Upper lobe of right lung (tissue), 1 donor: ENCODE measurements around the gene TMPRSS9. TPM values are rescaled to one million over a fixed set of nuclear protein-coding genes. Genes with fewer than 3 reads are reported as not detected.
"Not testable (repeated sequence)": the region's sequence is repeated elsewhere in the genome, so short reads cannot be mapped to it uniquely, and the experiment has no call there.

ENCODE experiments used
- ATAC-seq: fragments of 200-7000 bp; cut with Tn5 transposase; one replicate; pipeline ENCODE4 v1.9.1; 2020; ENCODE audit warnings: mild to moderate bottlenecking, moderate library complexity
- DNase-seq: peaks from one replicate; pipeline ENCODE4 v3.0.0-alpha.2; 2020
- H3K27ac ChIP-seq: fragments of 200-600 bp; one replicate; pipeline ENCODE4 v1.8.0; 2022
- H3K27me3 ChIP-seq: fragments of 200-600 bp; one replicate; pipeline ENCODE4 v1.8.0; 2022; ENCODE audit warnings: mild to moderate bottlenecking
- H3K36me3 ChIP-seq: fragments of 200-600 bp; one replicate; pipeline ENCODE4 v1.8.0; 2022
- H3K4me1 ChIP-seq: fragments of 200-600 bp; one replicate; pipeline ENCODE4 v1.8.0; 2022
- H3K4me3 ChIP-seq: fragments of 200-600 bp; one replicate; pipeline ENCODE4 v1.8.0; 2022; ENCODE audit warnings: mild to moderate bottlenecking
- H3K9me3 ChIP-seq: fragments of 200-600 bp; one replicate; pipeline ENCODE4 v1.8.0; 2022
- intact Hi-C: fragments of 100-400 bp; cut with DNase I; formaldehyde crosslinking; loops from one replicate; pipeline ENCODE4 v1.11.0; 2022
- total RNA-seq: library from RNA; stranded (reverse); fragmentation: NEBNext Ultra II Directional; extraction: Animal tissue kit (Norgen Biotek cat#: 25700); gene quantifications from one replicate; pipeline ENCODE4 v1.2.1, GENCODE V29; 2021
- TF ChIP-seq, protein P1 (sequence below): fragments of 200-600 bp; IDR thresholded peaks from one replicate; pipeline ENCODE4 v1.8.0; 2022; ENCODE audit warnings: antibody characterized with exemption
- donor health status: DM: no; HTN: yes; CAD: no; lungs with severe emphysema.

TMPRSS9 gene
- total RNA-seq, 1 donor from 2014 or later = not detected

DNA sequence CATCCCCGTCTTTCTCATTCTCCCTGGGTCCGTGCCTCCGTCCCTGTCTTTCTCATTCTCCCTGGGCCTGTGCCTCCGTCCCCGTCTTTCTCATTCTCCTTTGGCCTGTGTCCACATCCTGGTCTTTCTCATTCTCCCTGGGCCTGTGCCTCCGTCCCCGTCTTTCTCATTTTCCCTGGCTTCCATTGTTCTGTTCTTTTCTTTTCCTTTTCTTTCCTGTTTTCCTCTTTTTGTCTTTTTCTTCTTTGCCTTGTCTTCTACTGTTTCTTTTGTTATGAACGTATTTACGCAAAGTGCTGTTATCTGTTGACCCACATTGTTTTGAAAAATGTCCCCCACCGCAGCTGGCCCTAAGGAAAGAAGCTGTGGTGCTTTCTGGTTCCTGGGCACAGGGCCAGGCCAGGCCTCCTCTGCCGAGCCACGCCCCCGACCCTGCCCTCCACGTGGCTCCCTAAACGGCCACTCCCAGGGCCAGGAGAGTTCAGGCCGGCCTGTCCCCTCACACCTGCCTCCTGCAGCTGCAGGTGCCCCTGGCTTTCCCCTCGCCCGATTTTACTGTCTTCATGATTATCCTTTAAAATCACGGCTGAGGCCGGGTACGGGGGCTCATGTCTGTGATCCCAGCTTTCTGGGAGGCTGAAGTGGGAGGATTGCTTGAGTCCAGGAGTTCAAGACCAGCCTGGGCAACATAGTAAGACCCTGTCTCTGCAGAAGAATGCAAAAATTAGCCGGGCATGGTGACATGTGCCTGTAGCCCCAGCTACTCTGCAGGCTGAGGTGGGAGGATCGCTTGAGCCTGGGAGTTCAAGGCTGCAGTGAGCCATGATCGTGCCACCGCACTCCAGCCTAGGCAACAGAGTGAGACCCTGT lies 14.0 kb upstream of the TMPRSS9 start:
- peak; percentile 71 for ATAC-seq

DNA sequence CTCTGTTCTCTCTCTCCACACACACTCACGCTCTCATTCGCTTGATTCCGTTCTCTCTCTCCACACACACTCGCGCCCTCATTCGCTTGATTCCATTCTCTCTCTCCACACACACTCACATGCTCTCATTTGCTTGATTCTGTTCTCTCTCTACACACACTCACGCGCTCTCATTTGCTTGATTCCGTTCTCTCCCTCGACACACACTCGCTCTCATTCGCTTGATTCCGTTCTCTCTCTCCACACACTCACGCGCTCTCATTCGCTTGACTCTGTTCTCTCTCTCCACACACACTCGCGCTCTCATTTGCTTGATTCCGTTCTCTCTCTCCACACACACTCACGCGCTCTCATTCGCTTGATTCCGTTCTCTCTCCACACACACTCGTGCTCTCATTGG lies 10.2 kb upstream of the TMPRSS9 start:
- H3K36me3 ChIP-seq = peaks cover 11% of the 10 kb centered on the region
- H3K27ac ChIP-seq, H3K4me3 ChIP-seq, H3K9me3 ChIP-seq, H3K4me1 ChIP-seq, DNase-seq, intact Hi-C loops, ATAC-seq, H3K27me3 ChIP-seq: not testable (repeated sequence)

More for the DNA sequence above, 14.0 kb upstream of the TMPRSS9 start:
- Histone ChIP-seq H3K36me3 (peaks cover 5% of the 10 kb centered on the region), H3K27me3 (no peaks in the 10 kb centered on the region), H3K4me3 (no peak overlapping the region), H3K27ac (no peak overlapping the region), H3K4me1 (no peaks in the 10 kb centered on the region), H3K9me3 (no peaks in the 10 kb centered on the region)
- intact Hi-C loops = no loop called here
- DNase-seq = no peak
- TF ChIP-seq, protein P1, sequence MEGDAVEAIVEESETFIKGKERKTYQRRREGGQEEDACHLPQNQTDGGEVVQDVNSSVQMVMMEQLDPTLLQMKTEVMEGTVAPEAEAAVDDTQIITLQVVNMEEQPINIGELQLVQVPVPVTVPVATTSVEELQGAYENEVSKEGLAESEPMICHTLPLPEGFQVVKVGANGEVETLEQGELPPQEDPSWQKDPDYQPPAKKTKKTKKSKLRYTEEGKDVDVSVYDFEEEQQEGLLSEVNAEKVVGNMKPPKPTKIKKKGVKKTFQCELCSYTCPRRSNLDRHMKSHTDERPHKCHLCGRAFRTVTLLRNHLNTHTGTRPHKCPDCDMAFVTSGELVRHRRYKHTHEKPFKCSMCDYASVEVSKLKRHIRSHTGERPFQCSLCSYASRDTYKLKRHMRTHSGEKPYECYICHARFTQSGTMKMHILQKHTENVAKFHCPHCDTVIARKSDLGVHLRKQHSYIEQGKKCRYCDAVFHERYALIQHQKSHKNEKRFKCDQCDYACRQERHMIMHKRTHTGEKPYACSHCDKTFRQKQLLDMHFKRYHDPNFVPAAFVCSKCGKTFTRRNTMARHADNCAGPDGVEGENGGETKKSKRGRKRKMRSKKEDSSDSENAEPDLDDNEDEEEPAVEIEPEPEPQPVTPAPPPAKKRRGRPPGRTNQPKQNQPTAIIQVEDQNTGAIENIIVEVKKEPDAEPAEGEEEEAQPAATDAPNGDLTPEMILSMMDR = no peak

DNA sequence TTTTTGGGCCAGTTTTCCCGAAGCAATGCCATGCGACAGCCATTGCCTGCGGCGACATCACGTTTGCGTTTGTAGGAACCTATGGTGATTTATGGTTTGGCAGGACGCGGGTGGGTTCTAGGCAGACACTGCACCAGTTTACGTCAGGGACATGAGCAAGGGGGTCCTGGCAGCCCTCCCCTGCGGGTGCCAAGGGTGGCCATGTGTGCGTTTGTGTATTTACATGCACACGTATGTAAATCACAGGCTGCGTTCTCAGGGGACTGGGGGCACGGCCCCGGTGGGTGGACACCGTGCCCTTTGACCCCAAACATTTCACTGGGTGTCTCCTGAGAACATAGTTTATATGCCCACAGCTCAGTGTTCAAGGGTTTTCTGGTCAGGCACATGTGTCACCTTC lies 9.4 kb upstream of the TMPRSS9 start:
- no peak for ATAC-seq
- Histone ChIP-seq H3K36me3 (peaks cover 11% of the 10 kb centered on the region), H3K27ac (no peak overlapping the region), H3K9me3 (no peaks in the 10 kb centered on the region), H3K4me3 (no peak overlapping the region), H3K4me1 (no peaks in the 10 kb centered on the region), H3K27me3 (no peaks in the 10 kb centered on the region)
- DNase-seq = no peak
- TF ChIP-seq, protein P1 = no peak
- intact Hi-C loops = no loop called here

DNA sequence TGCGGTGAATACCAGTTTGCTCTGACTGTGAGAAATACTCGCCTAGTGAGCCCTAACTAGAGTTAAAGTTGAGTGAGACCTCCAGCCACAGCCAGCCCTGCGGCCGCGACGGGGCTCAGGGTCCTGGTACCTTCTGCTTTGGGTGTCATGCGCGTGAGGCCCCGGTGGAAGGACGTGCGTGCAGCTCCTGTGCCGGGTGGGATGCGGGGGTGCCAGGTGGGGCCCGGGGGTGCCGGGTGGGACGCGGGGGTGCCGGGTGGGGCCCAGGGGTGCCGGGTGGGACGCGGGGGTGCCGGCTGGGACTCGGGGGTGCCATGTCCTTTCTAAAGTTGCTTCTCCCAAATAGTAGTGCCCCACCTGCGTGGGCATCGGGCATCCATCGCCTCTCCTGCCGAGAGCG lies 8.5 kb upstream of the TMPRSS9 start:
- Histone ChIP-seq H3K9me3 (no peaks in the 10 kb centered on the region), H3K36me3 (peaks cover 11% of the 10 kb centered on the region), H3K27ac (no peak overlapping the region), H3K4me1 (no peaks in the 10 kb centered on the region), H3K27me3 (no peaks in the 10 kb centered on the region), H3K4me3 (no peak overlapping the region)
- intact Hi-C loops = no loop called here
- no peak for DNase-seq
- no peak for ATAC-seq
- TF ChIP-seq, protein P1 = no peak

DNA sequence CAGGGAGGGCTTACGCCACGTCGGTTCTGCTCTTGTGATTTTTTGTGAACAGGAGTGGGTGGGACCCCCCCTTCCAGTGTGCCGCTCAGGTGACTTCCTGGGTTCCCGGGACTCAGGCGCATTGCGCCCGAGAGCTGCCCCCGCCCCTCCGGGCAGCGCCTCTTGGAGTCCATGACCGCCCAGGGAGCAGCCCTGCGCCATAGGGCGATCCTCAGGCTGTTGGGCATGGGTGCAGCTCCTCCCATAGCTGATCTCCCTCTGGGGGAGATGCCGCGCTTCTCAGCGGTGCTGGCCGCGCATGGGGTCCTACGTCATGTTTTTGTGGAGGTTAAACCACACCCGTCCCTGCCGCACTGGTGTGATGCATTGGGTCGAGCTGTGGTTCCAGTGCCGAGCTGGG lies 7.9 kb upstream of the TMPRSS9 start:
- H3K36me3 ChIP-seq = peaks cover 11% of the 10 kb centered on the region
- no peaks in the 10 kb centered on the region for H3K27me3 ChIP-seq
- H3K9me3 ChIP-seq = no peaks in the 10 kb centered on the region
- intact Hi-C loops = no loop called here
- ATAC-seq (peak; percentile 5), DNase-seq (no peak)
- H3K4me1 ChIP-seq = no peaks in the 10 kb centered on the region
- H3K4me3 ChIP-seq = no peak overlapping the region
- H3K27ac ChIP-seq = no peak overlapping the region
- TF ChIP-seq, protein P1 = no peak

DNA sequence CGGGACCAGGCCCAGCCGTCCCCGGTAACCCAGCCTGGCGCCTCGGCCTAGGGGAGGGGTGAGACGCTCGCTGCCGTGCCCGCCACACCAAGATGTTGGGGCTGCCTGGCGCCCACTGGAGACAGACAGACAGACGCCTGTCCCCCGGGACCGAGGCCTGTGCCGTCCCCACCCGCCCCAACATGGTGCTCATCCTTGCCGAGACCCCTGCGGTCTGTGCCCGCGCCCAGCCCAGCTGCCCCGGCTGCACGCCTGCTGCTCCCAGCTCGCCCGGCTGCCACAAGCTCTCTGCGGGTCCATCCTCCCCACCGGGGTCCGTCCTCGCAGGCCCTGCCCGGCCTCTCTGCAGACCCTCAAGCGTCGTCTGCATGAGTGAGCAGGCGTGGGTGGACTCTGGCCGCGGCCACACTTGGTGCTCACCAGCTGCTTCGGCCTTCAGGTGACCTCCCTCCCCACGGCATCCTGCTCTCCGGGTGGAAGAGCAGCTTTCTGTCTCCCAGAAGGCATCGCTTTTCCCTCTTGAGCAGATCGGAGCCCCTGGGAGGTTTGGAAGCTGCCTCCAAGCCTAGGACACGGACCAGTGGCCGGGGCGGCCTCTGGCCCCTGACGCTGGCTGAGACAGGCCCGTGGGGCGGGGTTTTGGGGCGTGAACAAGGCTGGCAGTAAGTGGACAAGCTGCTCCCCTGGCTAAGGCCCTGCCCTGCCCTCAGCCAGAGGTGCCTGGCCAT lies 6.7 kb upstream of the TMPRSS9 start:
- Histone ChIP-seq H3K36me3 (peaks cover 11% of the 10 kb centered on the region), H3K4me1 (no peaks in the 10 kb centered on the region), H3K27ac (no peak overlapping the region), H3K9me3 (no peaks in the 10 kb centered on the region), H3K27me3 (no peaks in the 10 kb centered on the region), H3K4me3 (no peak overlapping the region)
- intact Hi-C loops = no loop called here
- ATAC-seq (peak; percentile 4), DNase-seq (no peak)
- TF ChIP-seq, protein P1 = no peak
